Body of pancreas (tissue), 4 donors: ENCODE data around the gene EML3.

Experiments
- CTCF ChIP-seq, 7 experiments: fragments of 450-650 bp in 4 of 7; fragments of 200-600 bp in 3 of 7; sonication (generic) in 3 of 7; IDR thresholded peaks; one replicate each; pipeline ENCODE4 v1.5.1; 2016 to 2019; ENCODE audit warnings: antibody characterized with exemption in 7 of 7
- POLR2A ChIP-seq, 3 donors: fragments of 450-650 bp; IDR thresholded peaks; one replicate each; pipeline ENCODE4 v1.6.1; 2016; ENCODE audit warnings: antibody characterized with exemption in 3 of 3, mild to moderate bottlenecking in 2 of 3

- TF ChIP-seq POLR2A (IDR thresholded peaks at IDR 0.05): peak in 1 of 3 donors; percentile 8
- peak; percentile 48 to 89 (median 69) for TF ChIP-seq CTCF (IDR thresholded peaks at IDR 0.05)
These were observed 51.9 kb downstream of the EML3 start for GRCh38 chr11:62560566-62561103.
